ENCODE results near the gene CSNK2A1. TPM values are rescaled to one million over a fixed set of nuclear protein-coding genes. Genes with fewer than 3 reads are reported as not detected.
A peak's percentile ranks its signal among the peaks of the same experiment; 100 is the strongest.

The CSNK2A1 gene
- total RNA-seq, 1 donor from 2014 or later, result 128 TPM

GRCh38 chr20:445514-446336, 97.9 kb downstream of the CSNK2A1 start:
- no peak for DNase-seq

- DNase-seq, result peak; percentile 89
Observed at GRCh38 chr20:444862-445426, 98.6 kb downstream of the CSNK2A1 start.

GRCh38 chr20:444117-444516, 99.5 kb downstream of the CSNK2A1 start:
- DNase-seq, result no peak

- DNase-seq, result no peak
Observed at GRCh38 chr20:443223-443775, 100.3 kb downstream of the CSNK2A1 start.

GRCh38 chr20:440636-441035, 103.0 kb downstream of the CSNK2A1 start:
- DNase-seq, result no peak

GRCh38 chr20:440148-440547, 103.4 kb downstream of the CSNK2A1 start:
- DNase-seq, result no peak

- DNase-seq, result peak; percentile 53
Observed at GRCh38 chr20:438571-439469, 104.8 kb downstream of the CSNK2A1 start.

- DNase-seq, result no peak
Observed at GRCh38 chr20:437787-438486, 105.7 kb downstream of the CSNK2A1 start.

GRCh38 chr20:436476-436875, 107.1 kb downstream of the CSNK2A1 start:
- DNase-seq, result no peak

- DNase-seq, result no peak
Observed at GRCh38 chr20:435558-435957, 108.0 kb downstream of the CSNK2A1 start.

GRCh38 chr20:434661-435419, 108.8 kb downstream of the CSNK2A1 start:
- no peak for DNase-seq

GRCh38 chr20:434221-434620, 109.4 kb downstream of the CSNK2A1 start:
- no peak for DNase-seq

GRCh38 chr20:433300-433975, 110.2 kb downstream of the CSNK2A1 start:
- no peak for DNase-seq

GRCh38 chr20:432677-433299, 110.8 kb downstream of the CSNK2A1 start:
- no peak for DNase-seq

- DNase-seq, result no peak
Observed at GRCh38 chr20:432208-432607, 111.4 kb downstream of the CSNK2A1 start.

- peak; percentile 94 for DNase-seq
Observed at GRCh38 chr20:431012-431904, 112.3 kb downstream of the CSNK2A1 start.

- DNase-seq, result no peak
Observed at GRCh38 chr20:430091-430999, 113.2 kb downstream of the CSNK2A1 start.

- DNase-seq, result no peak
Observed at GRCh38 chr20:428658-429200, 114.9 kb downstream of the CSNK2A1 start.

All from dermis blood vessel endothelial cell (primary cell).